ENCODE results near the gene LNX1.

LNX1 gene

GRCh38 chr4:53511014-53511413 is 80.3 kb downstream of the LNX1 start:
- Mint-ChIP-seq H3K4me3 (no peak overlapping the region), H3K36me3 (no peaks in the 10 kb centered on the region), H3K27ac (no peak overlapping the region), H3K4me1 (no peaks in the 10 kb centered on the region), H3K9me3 (no peaks in the 10 kb centered on the region)
- DNase-seq (ENCODE audit: low spot score in 2 of 2) (no peak), ATAC-seq (no peak)

- Mint-ChIP-seq H3K9me3 (no peaks in the 10 kb centered on the region), H3K4me3 (no peak overlapping the region), H3K27ac (no peak overlapping the region), H3K4me1 (no peaks in the 10 kb centered on the region), H3K36me3 (no peaks in the 10 kb centered on the region)
- DNase-seq (ENCODE audit: low spot score in 2 of 2) = no peak
- ATAC-seq = no peak
Observed at GRCh38 chr4:53510321-53510720, 81.0 kb downstream of the LNX1 start.

- DNase-seq (ENCODE audit: low spot score in 2 of 2) = no peak
- no peaks in the 10 kb centered on the region for H3K36me3 Mint-ChIP-seq
- H3K27ac Mint-ChIP-seq = no peak overlapping the region
- no peak overlapping the region for H3K4me3 Mint-ChIP-seq
- no peaks in the 10 kb centered on the region for H3K4me1 Mint-ChIP-seq
- H3K9me3 Mint-ChIP-seq = no peaks in the 10 kb centered on the region
- ATAC-seq = no peak
Observed at GRCh38 chr4:53508446-53508845, 82.8 kb downstream of the LNX1 start.

- no peaks in the 10 kb centered on the region for H3K9me3 Mint-ChIP-seq
- ATAC-seq (no peak), DNase-seq (ENCODE audit: low spot score in 2 of 2) (no peak)
- no peaks in the 10 kb centered on the region for H3K36me3 Mint-ChIP-seq
- no peak overlapping the region for H3K27ac Mint-ChIP-seq
- H3K4me3 Mint-ChIP-seq = no peak overlapping the region
- H3K4me1 Mint-ChIP-seq = no peaks in the 10 kb centered on the region
Observed at GRCh38 chr4:53507671-53508286, 83.5 kb downstream of the LNX1 start.

- H3K4me3 Mint-ChIP-seq = no peak overlapping the region
- H3K9me3 Mint-ChIP-seq = no peaks in the 10 kb centered on the region
- H3K27ac Mint-ChIP-seq = no peak overlapping the region
- ATAC-seq (no peak), DNase-seq (ENCODE audit: low spot score in 2 of 2) (no peak)
- H3K36me3 Mint-ChIP-seq = no peaks in the 10 kb centered on the region
- H3K4me1 Mint-ChIP-seq = no peaks in the 10 kb centered on the region
Observed at GRCh38 chr4:53507058-53507457, 84.2 kb downstream of the LNX1 start.

GRCh38 chr4:53505947-53506346 is 85.3 kb downstream of the LNX1 start:
- no peak for DNase-seq (ENCODE audit: low spot score in 2 of 2)

GRCh38 chr4:53502094-53502493 is 89.2 kb downstream of the LNX1 start:
- Mint-ChIP-seq H3K4me1 (no peaks in the 10 kb centered on the region), H3K4me3 (no peak overlapping the region), H3K36me3 (no peaks in the 10 kb centered on the region), H3K9me3 (no peaks in the 10 kb centered on the region), H3K27ac (no peak overlapping the region)
- no peak for ATAC-seq
- no peak for DNase-seq (ENCODE audit: low spot score in 2 of 2)

More at GRCh38 chr4:53505947-53506346, 85.3 kb downstream of the LNX1 start:
- H3K9me3 Mint-ChIP-seq = no peaks in the 10 kb centered on the region
- ATAC-seq = no peak
- H3K4me1 Mint-ChIP-seq = no peaks in the 10 kb centered on the region
- no peak overlapping the region for H3K27ac Mint-ChIP-seq
- H3K36me3 Mint-ChIP-seq = no peaks in the 10 kb centered on the region
- H3K4me3 Mint-ChIP-seq = no peak overlapping the region

- Mint-ChIP-seq H3K9me3 (no peaks in the 10 kb centered on the region), H3K4me3 (no peak overlapping the region), H3K4me1 (no peaks in the 10 kb centered on the region), H3K27ac (no peak overlapping the region), H3K36me3 (no peaks in the 10 kb centered on the region)
- DNase-seq (ENCODE audit: low spot score in 2 of 2) (no peak), ATAC-seq (no peak)
Observed at GRCh38 chr4:53501561-53501960, 89.7 kb downstream of the LNX1 start.

GRCh38 chr4:53500546-53500945 is 90.7 kb downstream of the LNX1 start:
- no peak for ATAC-seq

GRCh38 chr4:53499791-53500190 is 91.5 kb downstream of the LNX1 start:
- peak; percentile 39 for ATAC-seq
- H3K4me1 Mint-ChIP-seq = no peaks in the 10 kb centered on the region
- no peak for DNase-seq (ENCODE audit: low spot score in 2 of 2)
- no peaks in the 10 kb centered on the region for H3K9me3 Mint-ChIP-seq
- no peak overlapping the region for H3K4me3 Mint-ChIP-seq
- no peak overlapping the region for H3K27ac Mint-ChIP-seq
- no peaks in the 10 kb centered on the region for H3K36me3 Mint-ChIP-seq

More at GRCh38 chr4:53500546-53500945, 90.7 kb downstream of the LNX1 start:
- Mint-ChIP-seq H3K9me3 (no peaks in the 10 kb centered on the region), H3K4me1 (no peaks in the 10 kb centered on the region), H3K4me3 (no peak overlapping the region), H3K36me3 (no peaks in the 10 kb centered on the region), H3K27ac (no peak overlapping the region)
- DNase-seq (ENCODE audit: low spot score in 2 of 2) = no peak

- Mint-ChIP-seq H3K36me3 (no peaks in the 10 kb centered on the region), H3K4me3 (no peak overlapping the region), H3K27ac (no peak overlapping the region), H3K4me1 (no peaks in the 10 kb centered on the region), H3K9me3 (no peaks in the 10 kb centered on the region)
- no peak for DNase-seq (ENCODE audit: low spot score in 2 of 2)
- ATAC-seq = no peak
Observed at GRCh38 chr4:53498706-53499105, 92.6 kb downstream of the LNX1 start.

GRCh38 chr4:53497487-53498244 is 93.6 kb downstream of the LNX1 start:
- H3K27ac Mint-ChIP-seq = no peak overlapping the region
- DNase-seq (ENCODE audit: low spot score in 2 of 2) = no peak
- ATAC-seq = no peak
- no peaks in the 10 kb centered on the region for H3K4me1 Mint-ChIP-seq
- no peaks in the 10 kb centered on the region for H3K9me3 Mint-ChIP-seq
- no peaks in the 10 kb centered on the region for H3K36me3 Mint-ChIP-seq
- no peak overlapping the region for H3K4me3 Mint-ChIP-seq

GRCh38 chr4:53494851-53495250 is 96.4 kb downstream of the LNX1 start:
- no peak for ATAC-seq
- H3K4me3 Mint-ChIP-seq = no peak overlapping the region
- no peaks in the 10 kb centered on the region for H3K4me1 Mint-ChIP-seq
- no peak overlapping the region for H3K27ac Mint-ChIP-seq
- DNase-seq (ENCODE audit: low spot score in 2 of 2) = no peak
- no peaks in the 10 kb centered on the region for H3K9me3 Mint-ChIP-seq
- no peaks in the 10 kb centered on the region for H3K36me3 Mint-ChIP-seq

GRCh38 chr4:53490965-53491622 is 100.2 kb downstream of the LNX1 start:
- DNase-seq (ENCODE audit: low spot score in 2 of 2) (no peak), ATAC-seq (no peak)
- no peak overlapping the region for H3K4me3 Mint-ChIP-seq
- H3K4me1 Mint-ChIP-seq = no peaks in the 10 kb centered on the region
- no peak overlapping the region for H3K27ac Mint-ChIP-seq
- no peaks in the 10 kb centered on the region for H3K36me3 Mint-ChIP-seq
- H3K9me3 Mint-ChIP-seq = no peaks in the 10 kb centered on the region

- DNase-seq (ENCODE audit: low spot score in 2 of 2) = no peak
- Mint-ChIP-seq H3K9me3 (no peaks in the 10 kb centered on the region), H3K4me3 (no peak overlapping the region), H3K27ac (no peak overlapping the region), H3K4me1 (no peaks in the 10 kb centered on the region), H3K36me3 (no peaks in the 10 kb centered on the region)
- no peak for ATAC-seq
Observed at GRCh38 chr4:53490161-53490956, 100.9 kb downstream of the LNX1 start.
